Upper lobe of left lung (tissue), 4 donors: ENCODE data around the gene ANKS4B.

Experiments
- EP300 ChIP-seq, 4 donors: sonication (generic); formaldehyde crosslinking; IDR thresholded peaks; one replicate each; pipeline ENCODE4 v1.5.1; 2017; ENCODE audit warnings: antibody characterized with exemption in 4 of 4, control low read depth in 2 of 4
- POLR2A ChIP-seq, 4 donors: fragments of 450-650 bp; IDR thresholded peaks; one replicate each; pipeline ENCODE4 v1.5.1; 2016 to 2017; ENCODE audit warnings: antibody characterized with exemption in 4 of 4, mild to moderate bottlenecking in 2 of 4
- POLR2AphosphoS5 ChIP-seq, 2 donors: sonication (generic); formaldehyde crosslinking; IDR thresholded peaks; one replicate each; pipeline ENCODE4 v1.5.1; 2017; ENCODE audit warnings: antibody characterized with exemption in 2 of 2
- TF ChIP-seq, protein P1 (sequence below), 6 experiments: fragments of 450-650 bp in 4 of 6; fragments of 200-600 bp in 2 of 6; sonication (generic) in 2 of 6; IDR thresholded peaks; one replicate each; pipeline ENCODE4 v1.5.1; 2016 to 2019; ENCODE audit warnings: antibody characterized with exemption in 6 of 6

DNA sequence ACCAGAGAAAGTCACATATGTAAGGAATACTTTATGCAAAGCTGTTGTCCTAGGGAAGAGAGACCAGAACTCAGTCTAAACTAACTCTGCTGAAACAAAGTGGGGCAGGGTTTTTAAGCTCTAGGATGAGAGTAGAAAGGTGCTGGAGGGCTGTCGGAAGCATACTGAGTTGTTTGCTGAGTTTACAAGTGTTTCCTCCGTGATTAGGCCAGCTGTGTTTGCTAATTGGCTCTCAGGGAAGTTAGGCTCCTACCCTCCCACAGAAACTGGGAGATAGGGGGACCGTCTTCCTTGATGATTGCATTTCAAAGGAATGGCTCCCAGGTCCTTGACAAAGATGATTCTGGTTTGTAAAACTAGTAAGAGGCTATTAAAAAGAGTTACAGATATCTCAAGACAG is 69.0 kb downstream of the ANKS4B start:
- TF ChIP-seq, protein P1, sequence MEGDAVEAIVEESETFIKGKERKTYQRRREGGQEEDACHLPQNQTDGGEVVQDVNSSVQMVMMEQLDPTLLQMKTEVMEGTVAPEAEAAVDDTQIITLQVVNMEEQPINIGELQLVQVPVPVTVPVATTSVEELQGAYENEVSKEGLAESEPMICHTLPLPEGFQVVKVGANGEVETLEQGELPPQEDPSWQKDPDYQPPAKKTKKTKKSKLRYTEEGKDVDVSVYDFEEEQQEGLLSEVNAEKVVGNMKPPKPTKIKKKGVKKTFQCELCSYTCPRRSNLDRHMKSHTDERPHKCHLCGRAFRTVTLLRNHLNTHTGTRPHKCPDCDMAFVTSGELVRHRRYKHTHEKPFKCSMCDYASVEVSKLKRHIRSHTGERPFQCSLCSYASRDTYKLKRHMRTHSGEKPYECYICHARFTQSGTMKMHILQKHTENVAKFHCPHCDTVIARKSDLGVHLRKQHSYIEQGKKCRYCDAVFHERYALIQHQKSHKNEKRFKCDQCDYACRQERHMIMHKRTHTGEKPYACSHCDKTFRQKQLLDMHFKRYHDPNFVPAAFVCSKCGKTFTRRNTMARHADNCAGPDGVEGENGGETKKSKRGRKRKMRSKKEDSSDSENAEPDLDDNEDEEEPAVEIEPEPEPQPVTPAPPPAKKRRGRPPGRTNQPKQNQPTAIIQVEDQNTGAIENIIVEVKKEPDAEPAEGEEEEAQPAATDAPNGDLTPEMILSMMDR (IDR thresholded peaks at IDR 0.05): no peak
- TF ChIP-seq EP300 (IDR thresholded peaks at IDR 0.05) (no peak), POLR2AphosphoS5 (IDR thresholded peaks at IDR 0.05) (no peak), POLR2A (IDR thresholded peaks at IDR 0.05) (no peak)
